T1000 (cell line): ENCODE results near the gene RIC3.

Experiments
- DNase-seq: peaks from one replicate; lab custom pipeline; 2025; ENCODE audit warnings: mixed read lengths; lab: John Stamatoyannopoulos, UW

The RIC3 gene, protein sequence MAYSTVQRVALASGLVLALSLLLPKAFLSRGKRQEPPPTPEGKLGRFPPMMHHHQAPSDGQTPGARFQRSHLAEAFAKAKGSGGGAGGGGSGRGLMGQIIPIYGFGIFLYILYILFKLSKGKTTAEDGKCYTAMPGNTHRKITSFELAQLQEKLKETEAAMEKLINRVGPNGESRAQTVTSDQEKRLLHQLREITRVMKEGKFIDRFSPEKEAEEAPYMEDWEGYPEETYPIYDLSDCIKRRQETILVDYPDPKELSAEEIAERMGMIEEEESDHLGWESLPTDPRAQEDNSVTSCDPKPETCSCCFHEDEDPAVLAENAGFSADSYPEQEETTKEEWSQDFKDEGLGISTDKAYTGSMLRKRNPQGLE

DNA sequence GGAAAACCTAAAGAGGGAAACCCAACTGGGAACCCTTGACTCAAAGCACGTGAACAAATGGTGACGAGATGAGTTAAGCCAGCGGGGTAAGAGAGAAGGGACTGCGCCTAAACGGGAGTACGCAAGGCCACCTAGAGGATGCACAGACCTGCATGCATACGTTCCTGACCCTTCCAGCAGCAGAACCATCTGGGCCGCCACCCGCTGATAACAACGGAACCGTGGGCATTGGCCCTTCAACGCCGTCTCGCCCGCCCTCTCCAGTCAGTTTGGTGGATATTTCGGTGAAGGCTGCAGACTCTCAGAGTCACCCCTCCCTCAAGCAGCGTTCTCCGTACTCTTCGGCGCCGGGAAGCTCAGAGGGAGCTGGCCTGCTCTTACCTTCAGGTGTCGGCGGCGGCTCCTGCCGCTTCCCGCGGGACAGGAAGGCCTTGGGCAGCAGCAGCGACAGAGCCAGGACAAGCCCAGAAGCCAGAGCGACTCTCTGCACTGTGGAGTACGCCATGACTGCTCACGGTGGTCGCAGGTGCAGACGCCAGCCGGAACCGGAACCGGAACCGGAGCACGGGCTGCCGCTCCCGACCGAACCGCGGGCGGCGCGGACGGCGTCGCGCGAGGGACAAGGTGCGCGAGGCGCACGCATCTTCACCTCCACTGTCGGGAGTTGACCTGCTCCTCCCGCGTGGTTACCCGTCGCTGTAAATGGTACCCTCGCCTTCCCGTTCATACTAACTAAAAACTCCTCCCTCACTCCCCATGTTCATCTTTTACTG, at the start of gene RIC3:
TSS of gene RIC3 (minus strand) at position 541 of the 773 bp plus-strand sequence. CDS start at position 505, 36 bp downstream.
- no peak for DNase-seq

DNA sequence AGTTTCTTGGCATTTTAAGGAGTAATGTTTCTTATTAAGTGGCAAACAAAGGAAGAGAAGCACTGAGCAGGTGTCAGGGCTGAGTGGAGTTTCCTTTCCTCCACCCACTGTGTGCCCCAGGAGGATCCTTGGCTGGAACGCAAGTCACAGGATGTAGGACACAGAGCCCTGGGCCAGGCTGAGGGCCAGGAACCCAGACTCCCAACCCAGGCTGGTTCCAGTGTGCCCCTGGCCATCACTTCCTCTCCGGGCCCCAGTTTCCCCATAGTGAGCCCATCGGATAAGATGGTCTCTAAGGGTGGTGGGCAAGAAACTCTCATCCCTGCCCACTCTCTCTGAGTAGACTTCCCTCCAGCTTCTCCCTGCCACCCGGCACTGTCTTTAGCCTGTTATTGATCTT, 49.6 kb upstream of the RIC3 start:
- no peak for DNase-seq

DNA sequence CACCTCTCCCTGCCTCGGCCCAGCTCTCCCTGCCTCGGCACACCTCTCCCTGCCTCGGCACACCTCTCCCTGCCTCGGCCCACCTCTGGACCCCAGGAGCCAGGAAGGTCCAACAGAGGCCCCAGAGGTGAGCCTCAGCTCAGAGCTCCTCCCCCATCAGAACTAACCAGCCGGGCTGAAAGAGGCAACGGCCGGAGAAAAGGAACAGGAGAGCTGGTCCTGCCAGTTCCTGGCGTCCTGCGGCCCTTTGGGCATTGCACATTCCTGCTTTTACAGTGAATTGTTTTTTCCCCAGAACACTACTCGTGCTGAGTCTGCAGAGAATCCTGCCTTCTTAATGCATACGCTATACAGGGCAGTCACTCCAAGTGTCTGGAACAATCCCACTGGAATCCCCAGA, 49.1 kb upstream of the RIC3 start:
- DNase-seq: no peak

DNA sequence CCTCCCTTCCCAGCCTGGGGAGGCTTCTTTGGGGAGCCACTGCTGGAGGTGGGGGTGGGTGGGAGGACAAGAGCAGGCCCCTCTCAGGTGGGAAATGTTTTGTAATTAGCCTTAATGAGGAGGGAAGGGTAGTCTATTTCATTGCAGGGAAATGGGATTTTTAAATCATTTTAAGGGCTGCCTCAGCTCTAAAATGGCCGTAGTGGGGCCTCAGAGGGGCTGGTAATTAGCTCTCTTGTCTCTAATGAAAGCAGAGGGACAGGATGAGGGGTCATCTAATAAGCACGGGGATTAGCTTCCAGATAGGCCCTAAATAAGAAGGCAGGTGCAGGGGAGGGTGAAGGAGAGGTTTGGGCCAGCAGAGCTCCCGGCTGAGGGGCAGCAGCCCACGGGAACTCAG, 48.3 kb upstream of the RIC3 start:
- no peak for DNase-seq

DNA sequence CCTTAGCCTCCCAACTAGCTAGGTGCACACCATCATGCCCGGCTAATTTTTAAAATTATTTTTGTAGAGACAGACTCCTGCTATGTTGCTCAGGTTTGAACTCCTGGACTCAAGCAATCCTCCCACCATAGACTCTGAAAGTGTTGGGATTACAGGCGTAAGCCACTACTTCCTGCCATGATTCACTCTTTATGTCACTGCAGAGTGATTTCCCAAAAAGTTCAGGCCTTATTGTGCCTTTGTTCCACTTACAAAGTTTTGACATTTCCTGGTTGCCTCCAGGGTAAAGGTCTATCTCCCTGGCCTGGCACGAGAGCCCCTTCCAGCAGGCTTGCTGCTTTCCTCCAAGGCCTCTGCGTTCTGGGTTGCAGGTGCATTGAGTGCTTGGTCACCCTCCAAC, 44.6 kb upstream of the RIC3 start:
- DNase-seq: no peak

GRCh38 chr11:8209208-8209807, 40.5 kb upstream of the RIC3 start:
- no peak for DNase-seq

- no peak for DNase-seq
Measured at GRCh38 chr11:8207080-8208000, 38.5 kb upstream of the RIC3 start.

DNA sequence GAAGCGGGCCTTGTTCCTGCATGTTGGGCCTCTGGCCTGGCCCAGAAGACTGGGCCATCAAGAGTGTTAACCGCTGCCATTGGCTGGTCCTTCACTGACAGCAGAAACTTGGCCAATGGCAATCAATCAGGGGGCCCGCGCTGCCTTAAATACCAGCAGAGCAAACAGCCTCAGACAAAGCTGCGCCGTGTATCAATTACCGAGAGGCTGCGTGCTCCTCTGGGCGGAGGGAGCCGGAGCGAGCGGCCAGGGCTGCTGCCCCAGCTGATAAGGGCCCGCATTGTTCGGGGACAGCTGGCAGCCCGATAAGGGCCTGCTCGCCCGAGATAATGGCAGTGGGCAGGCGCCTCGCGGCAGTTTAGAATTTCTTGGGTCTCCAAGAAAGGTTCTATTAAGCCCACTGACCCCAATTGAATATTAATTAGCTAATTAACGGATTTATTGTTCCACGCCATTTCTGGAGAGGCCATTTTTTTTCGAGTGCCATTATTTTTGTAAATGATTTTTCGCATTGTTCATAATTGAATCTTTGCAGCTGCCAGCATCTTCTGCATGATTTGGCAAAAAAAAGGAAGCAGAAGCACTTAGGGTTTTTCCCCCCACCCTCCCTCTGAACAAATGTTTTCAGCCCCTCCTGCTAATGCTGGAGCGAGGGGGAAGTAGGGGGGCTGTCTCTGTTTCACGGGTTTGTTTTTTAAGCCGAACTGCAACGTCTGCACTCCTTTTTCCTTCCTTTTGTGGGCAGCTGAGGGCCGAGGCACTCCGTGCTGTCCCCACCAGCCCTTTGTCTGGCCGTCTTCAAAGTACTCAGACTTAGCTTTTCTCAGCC, 37.6 kb upstream of the RIC3 start:
- DNase-seq: no peak

GRCh38 chr11:8205566-8205965, 36.7 kb upstream of the RIC3 start:
- DNase-seq: no peak

DNA sequence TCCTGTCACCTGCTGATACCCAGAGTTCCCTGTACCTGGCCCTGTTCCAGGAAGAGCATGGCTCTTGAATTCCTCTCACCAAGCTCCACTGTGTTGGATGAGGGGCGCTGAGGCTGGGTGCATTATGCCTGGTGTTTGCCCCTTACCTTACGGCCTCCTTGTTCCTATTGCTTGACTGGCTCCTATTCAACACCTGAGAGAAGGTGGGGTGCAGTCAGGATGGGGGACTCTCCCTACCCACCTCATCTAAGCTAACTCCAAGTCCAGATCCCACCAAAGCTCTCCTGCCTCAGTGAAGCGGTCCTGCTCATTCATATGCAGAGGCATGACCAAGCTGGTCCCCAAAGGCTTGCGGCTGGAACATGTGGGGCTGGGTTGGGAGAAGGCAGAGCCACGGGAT, 35.8 kb upstream of the RIC3 start:
- no peak for DNase-seq

- no peak for DNase-seq
Measured at GRCh38 chr11:8204025-8204424, 35.2 kb upstream of the RIC3 start.

DNA sequence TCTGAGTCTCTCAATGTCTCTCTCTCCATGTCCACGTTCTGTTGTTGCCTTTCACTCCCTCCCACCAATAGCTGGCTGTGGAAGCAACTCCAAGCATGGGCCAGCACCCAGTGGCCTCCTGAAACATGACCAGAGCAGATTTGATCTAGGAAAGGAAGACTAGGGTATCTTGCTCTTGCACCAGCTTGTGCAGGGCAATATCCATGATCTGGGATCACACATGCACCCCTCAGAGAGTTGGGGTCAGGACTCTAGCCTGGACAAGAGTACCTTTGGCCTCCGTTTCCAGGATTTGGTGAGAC, 34.5 kb upstream of the RIC3 start:
- no peak for DNase-seq

- no peak for DNase-seq
Measured at GRCh38 chr11:8202516-8203413, 33.9 kb upstream of the RIC3 start.

- DNase-seq: no peak
Measured at GRCh38 chr11:8201644-8202365, 33.0 kb upstream of the RIC3 start.

- DNase-seq: no peak
Measured at GRCh38 chr11:8199676-8200075, 30.9 kb upstream of the RIC3 start.

- no peak for DNase-seq
Measured at GRCh38 chr11:8196749-8197148, 27.9 kb upstream of the RIC3 start.

DNA sequence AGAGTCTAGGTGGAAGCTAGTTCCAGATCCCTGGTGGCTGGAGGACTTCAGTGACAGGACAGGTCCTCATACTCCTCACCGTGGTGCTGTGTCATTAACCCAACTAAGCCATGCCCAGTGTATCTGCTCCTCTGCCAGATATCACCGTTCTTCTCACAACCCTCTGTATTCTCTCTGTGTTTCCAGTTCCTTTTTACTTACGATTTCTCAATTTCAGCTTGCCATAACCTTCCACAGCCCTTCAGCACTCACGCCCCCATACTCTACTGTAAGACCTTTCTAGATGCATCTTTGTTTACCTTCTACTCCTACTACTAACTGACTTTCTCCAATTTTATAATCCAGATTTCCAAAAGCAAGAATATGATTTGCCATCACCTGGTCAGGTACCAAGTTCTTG, 26.1 kb upstream of the RIC3 start:
- no peak for DNase-seq

GRCh38 chr11:8192896-8193209, 24.0 kb upstream of the RIC3 start:
- DNase-seq: no peak

DNA sequence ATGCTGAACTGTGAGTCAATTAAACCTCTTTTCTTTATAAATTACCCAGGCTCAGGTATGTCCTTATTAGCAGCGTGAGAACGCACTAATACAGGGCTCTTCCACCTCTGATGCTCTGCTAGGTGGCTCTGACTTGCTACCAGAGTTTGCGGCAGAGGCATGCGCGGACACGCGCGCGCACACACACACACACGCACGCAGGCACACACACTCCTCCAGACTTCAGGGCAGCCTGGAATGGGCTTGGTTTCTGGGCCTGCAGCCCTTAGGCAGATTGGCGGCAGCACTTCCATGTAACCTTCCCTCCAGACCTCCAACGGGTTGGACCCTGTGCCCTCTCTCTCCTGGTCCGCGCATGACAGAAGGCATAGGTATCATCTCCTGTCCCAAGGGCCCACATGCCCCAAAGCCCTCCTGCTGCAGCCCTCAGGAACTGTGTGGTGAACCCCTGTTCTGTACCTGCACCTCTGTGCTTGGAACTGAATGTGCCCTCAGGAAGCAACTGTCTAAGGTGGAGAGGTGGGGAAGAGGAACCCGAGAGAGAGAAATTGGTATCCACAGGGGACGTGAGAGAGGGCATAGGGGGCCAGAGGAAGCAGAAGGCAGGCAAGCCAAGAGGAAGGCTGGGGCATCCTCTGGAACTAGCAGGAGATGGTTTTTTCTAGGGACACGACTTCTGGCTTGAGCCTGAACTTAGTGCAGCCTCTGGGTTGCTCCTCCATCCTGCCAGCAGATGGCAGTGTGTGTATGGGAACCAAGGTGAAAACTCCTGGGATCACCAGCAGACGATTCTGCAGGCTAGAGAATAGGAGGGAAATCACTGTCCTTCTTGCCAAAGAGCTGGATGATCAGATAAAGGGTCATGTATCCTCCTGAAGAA, 23.4 kb upstream of the RIC3 start:
- peak; percentile 27 for DNase-seq
